HFFc6 (cell line): ENCODE measurements around the gene DYNLT2B. TPM values are rescaled to one million over a fixed set of nuclear protein-coding genes. Genes with fewer than 3 reads are reported as not detected.
"Not testable (repeated sequence)": the region's sequence is repeated elsewhere in the genome, so short reads cannot be mapped to it uniquely, and the experiment has no call there.

Experiments
- DNase-seq: peaks from one replicate; pipeline ENCODE4 v3.0.0-alpha.2; 2018
- H3K27ac Mint-ChIP-seq: 2 replicates; pipeline ENCODE4 v1.8.0; 2020; ENCODE audit warnings: mild to moderate bottlenecking, mixed read lengths
- H3K27me3 Mint-ChIP-seq: 2 replicates; pipeline ENCODE4 v1.8.0; 2021; ENCODE audit warnings: mild to moderate bottlenecking, moderate library complexity, mixed read lengths; ENCODE audit not compliant: insufficient read depth
- H3K36me3 Mint-ChIP-seq: 2 replicates; pipeline ENCODE4 v1.8.0; 2021; ENCODE audit warnings: low read depth, mixed read lengths
- H3K4me1 Mint-ChIP-seq: 2 replicates; pipeline ENCODE4 v1.8.0; 2020; ENCODE audit warnings: low read depth, mixed read lengths
- H3K4me3 Mint-ChIP-seq: 2 replicates; pipeline ENCODE4 v1.8.0; 2020; ENCODE audit warnings: mild to moderate bottlenecking, moderate library complexity, mixed read lengths
- H3K9me3 Mint-ChIP-seq: 2 replicates; pipeline ENCODE4 v1.8.0; 2020; ENCODE audit warnings: mild to moderate bottlenecking, mixed read lengths
- CTCF ChIP-seq: fragments of 200-600 bp; sonication (generic); IDR thresholded peaks from 2 replicates; pipeline ENCODE4 v1.5.0; 2021; ENCODE audit warnings: antibody characterized with exemption, mild to moderate bottlenecking
- total RNA-seq, 6 experiments: library from RNA; stranded (reverse); fragmentation: NEBNext Ultra II Directional; extraction: Animal tissue kit (Norgen Biotek cat#: 25700); gene quantifications; 2 replicates in 1 of 6; 3 replicates in 5 of 6; pipeline ENCODE4 v1.2.3, GENCODE V29; 2021

The DYNLT2B gene
- total RNA-seq, 6 experiments from 2014 or later: 10.3 to 15.0 (median 13.3) TPM

DNA sequence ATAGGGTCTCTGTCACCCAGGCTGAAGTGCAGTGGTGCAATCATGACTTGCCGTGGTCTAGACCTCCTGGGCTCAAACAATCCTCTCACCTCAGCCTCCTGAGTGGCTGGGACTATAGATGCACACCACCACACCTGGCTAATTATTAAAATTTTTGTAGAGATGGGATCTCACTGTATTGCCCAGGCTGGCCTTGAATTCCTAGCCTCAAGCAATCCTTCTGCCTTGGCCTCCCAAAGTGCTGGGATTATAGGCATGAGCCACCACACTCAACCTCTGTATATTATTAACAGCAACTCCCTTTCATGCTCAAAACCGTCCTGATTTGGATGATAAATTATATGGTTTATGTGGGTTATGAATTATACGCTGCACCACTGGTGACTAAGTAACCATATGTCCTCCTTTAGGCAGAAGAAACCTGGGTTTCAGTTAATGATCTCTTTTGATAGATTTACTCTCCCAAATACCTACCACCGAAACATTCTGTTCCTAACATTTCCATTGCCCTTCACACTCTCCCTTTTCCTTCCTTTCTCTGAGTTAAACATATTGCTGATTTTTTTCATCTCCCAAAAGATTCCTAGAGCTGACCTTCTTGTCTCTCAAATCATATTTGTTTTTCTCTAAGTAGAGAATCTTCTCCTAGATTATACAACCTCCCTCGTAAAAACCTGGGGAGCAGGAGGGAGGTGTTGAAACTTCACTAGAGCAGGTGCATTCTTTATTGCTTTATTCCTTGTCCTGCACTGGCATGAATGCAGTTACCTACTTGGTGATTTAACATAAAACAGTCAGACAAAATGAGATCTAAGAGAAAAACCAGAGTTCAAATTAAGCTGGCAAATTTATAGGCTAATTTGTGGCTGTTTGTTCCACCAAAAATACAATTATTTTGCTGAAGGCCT lies 63.4 kb downstream of the DYNLT2B start:
- H3K4me3 Mint-ChIP-seq: no peak overlapping the region
- no peaks in the 10 kb centered on the region for H3K4me1 Mint-ChIP-seq
- no peak for DNase-seq
- no peak for TF ChIP-seq CTCF
- peaks cover 4% of the 10 kb centered on the region for H3K36me3 Mint-ChIP-seq
- no peaks in the 10 kb centered on the region for H3K9me3 Mint-ChIP-seq
- no peaks in the 10 kb centered on the region for H3K27me3 Mint-ChIP-seq
- H3K27ac Mint-ChIP-seq: no peak overlapping the region

DNA sequence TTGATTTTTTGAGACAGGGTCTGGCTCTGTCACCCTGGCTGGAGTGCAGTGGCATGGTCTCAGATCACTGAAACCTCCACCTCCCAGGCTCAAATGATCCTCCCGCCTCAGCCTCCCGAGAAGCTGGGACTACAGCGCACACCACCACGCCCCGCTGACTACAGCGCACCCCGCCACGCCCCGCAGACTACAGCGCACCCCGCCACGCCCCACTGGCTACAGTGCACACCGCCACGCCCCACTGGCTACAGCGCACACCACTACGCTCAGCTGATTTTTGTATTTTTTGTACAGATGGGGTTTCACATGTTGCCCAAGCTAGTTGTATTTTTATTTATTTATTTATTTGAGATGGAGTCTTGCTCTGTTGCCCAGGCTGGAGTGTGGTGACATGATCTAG lies 66.1 kb downstream of the DYNLT2B start:
- TF ChIP-seq CTCF: no peak
- Mint-ChIP-seq H3K4me1 (peaks cover 6% of the 10 kb centered on the region; the same call in 1 of the 2 replicates), H3K9me3 (no peaks in the 10 kb centered on the region), H3K36me3 (peaks cover 10% of the 10 kb centered on the region), H3K27me3 (no peaks in the 10 kb centered on the region), H3K4me3 (no peak overlapping the region), H3K27ac (no peak overlapping the region)
- no peak for DNase-seq

GRCh38 chr3:196246612-196247308 lies 71.3 kb downstream of the DYNLT2B start:
- Mint-ChIP-seq H3K9me3 (no peaks in the 10 kb centered on the region), H3K4me1 (peaks cover 6% of the 10 kb centered on the region; the same call in 1 of the 2 replicates), H3K36me3 (peaks cover 24% of the 10 kb centered on the region), H3K27me3 (no peaks in the 10 kb centered on the region; the same call in 1 of the 2 replicates), H3K27ac (peak overlapping the region; percentile 64), H3K4me3 (no peak overlapping the region)
- TF ChIP-seq CTCF: no peak
- peak; percentile 90 for DNase-seq

DNA sequence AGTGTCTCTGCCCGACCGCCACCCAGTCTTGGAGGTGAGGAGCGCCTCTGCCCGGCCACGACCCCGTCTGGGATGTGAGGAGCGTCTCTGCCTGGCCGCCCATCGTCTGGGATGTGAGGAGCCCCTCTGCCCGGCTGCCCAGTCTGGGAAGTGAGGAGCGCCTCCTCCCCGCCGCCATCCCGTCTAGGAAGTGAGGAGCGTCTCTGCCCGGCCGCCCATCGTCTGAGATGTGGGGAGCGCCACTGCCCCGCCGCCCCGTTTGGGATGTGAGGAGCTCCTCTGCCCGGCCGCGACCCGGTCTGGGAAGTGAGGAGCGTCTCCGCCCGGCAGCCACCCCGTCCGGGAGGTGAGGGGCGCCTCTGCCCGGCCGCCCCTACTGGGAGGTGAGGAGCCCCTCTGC lies 73.9 kb downstream of the DYNLT2B start:
- not testable (repeated sequence) for DNase-seq, H3K27ac Mint-ChIP-seq, H3K9me3 Mint-ChIP-seq, H3K4me3 Mint-ChIP-seq, H3K27me3 Mint-ChIP-seq
- Mint-ChIP-seq H3K4me1 (peaks cover 13% of the 10 kb centered on the region), H3K36me3 (peaks cover 34% of the 10 kb centered on the region)

- Mint-ChIP-seq H3K36me3 (peaks cover 40% of the 10 kb centered on the region), H3K4me3 (no peak overlapping the region), H3K27me3 (no peaks in the 10 kb centered on the region; the same call in 1 of the 2 replicates), H3K27ac (no peak overlapping the region), H3K9me3 (no peaks in the 10 kb centered on the region), H3K4me1 (peaks cover 13% of the 10 kb centered on the region; the same call in 1 of the 2 replicates)
- TF ChIP-seq CTCF: no peak
- DNase-seq: no peak
Observed at GRCh38 chr3:196241704-196242103, 76.3 kb downstream of the DYNLT2B start.

Other genes starting within 250 kb of the DYNLT2B start
- 100 to 1,000 TPM; 119 to 144 (median 132) TPM for gene TFRC, start 236.2 kb downstream of the DYNLT2B start, total RNA-seq
- not detected for gene ZDHHC19, start 106.8 kb downstream of the DYNLT2B start, total RNA-seq
- not detected for gene SLC51A, start 101.7 kb downstream of the DYNLT2B start, total RNA-seq
- 10 to 100 TPM; 77.2 to 83.0 (median 81.2) TPM for gene PCYT1A, start 30.5 kb downstream of the DYNLT2B start, total RNA-seq
- gene TM4SF19, start 20.1 kb upstream of the DYNLT2B start, total RNA-seq: under 1 TPM in 4 of 6 experiments, not detected in 2; 0.14 to 0.89 (median 0.64) TPM
- 10 to 100 TPM; 57.8 to 67.0 (median 62.2) TPM for gene UBXN7, start 114.2 kb upstream of the DYNLT2B start, total RNA-seq
- 10 to 100 TPM; 11.6 to 16.5 (median 15.5) TPM for gene RNF168, start 185.5 kb upstream of the DYNLT2B start, total RNA-seq
- gene SMCO1, start 197.1 kb upstream of the DYNLT2B start, total RNA-seq: not detected